ENCODE results near the gene GNG12. TPM values are rescaled to one million over a fixed set of nuclear protein-coding genes. Genes with fewer than 3 reads are reported as not detected.

The GNG12 gene
- total RNA-seq, 4 donors from 2014 or later = 89.6 to 129 (median 90.9) TPM

- no peaks in the 10 kb centered on the region for H3K27me3 ChIP-seq
- DNase-seq (ENCODE audit: low spot score in 2 of 2) = no peak
- H3K4me3 ChIP-seq = no peak overlapping the region
- H3K36me3 ChIP-seq = no peaks in the 10 kb centered on the region
- no peak overlapping the region for H3K27ac ChIP-seq
- TF ChIP-seq EP300 (IDR thresholded peaks at IDR 0.05) = no peak
- TF ChIP-seq CTCF (IDR thresholded peaks at IDR 0.05) = no peak
- no peak for TF ChIP-seq POLR2A (IDR thresholded peaks at IDR 0.05)
- no peak for TF ChIP-seq POLR2AphosphoS5 (IDR thresholded peaks at IDR 0.05)
- peaks cover 59% of the 10 kb centered on the region for H3K4me1 ChIP-seq
- no peaks in the 10 kb centered on the region for H3K9me3 ChIP-seq
- WGBS = 87% methylated on average over 6 of the region's 6 CpGs
These were observed 43.7 kb downstream of the GNG12 start for GRCh38 chr1:67789551-67789950.

GRCh38 chr1:67788904-67789303 is 44.4 kb downstream of the GNG12 start:
- Histone ChIP-seq H3K9me3 (no peaks in the 10 kb centered on the region), H3K36me3 (no peaks in the 10 kb centered on the region), H3K4me1 (peaks cover 57% of the 10 kb centered on the region), H3K27ac (no peak overlapping the region), H3K27me3 (no peaks in the 10 kb centered on the region), H3K4me3 (no peak overlapping the region)
- 90% methylated on average over 7 of the region's 7 CpGs for whole genome bisulfite sequencing
- no peak for DNase-seq (ENCODE audit: low spot score in 2 of 2)
- TF ChIP-seq POLR2A (IDR thresholded peaks at IDR 0.05) (no peak), CTCF (IDR thresholded peaks at IDR 0.05) (no peak), EP300 (IDR thresholded peaks at IDR 0.05) (no peak), POLR2AphosphoS5 (IDR thresholded peaks at IDR 0.05) (no peak)

DNA sequence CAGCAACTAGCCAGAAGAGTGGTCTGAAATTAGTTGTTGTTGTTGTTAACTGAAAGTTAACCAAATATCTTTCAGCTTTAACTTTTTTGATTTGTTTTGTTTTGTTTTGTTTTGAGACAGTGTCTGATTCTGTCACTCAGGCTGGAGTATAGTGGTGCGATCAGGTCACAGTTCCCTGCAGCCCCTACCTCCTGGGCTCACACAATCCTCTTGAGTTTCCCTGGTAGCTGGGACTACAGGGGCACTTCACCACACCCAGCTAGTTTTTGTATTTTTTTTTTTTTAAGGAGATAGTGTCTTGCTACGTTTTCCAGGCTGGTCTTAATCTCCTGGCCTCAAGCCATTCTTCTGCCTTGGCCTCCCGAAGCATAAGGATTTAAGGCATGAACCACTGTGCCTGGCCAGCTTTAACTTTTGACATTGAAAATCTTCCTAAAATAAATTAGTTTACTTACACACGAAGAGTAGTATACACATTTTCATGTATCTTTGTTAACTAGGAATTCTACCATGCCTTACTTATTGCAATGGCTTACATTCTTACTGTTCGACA is 45.0 kb downstream of the GNG12 start:
- TF ChIP-seq CTCF (IDR thresholded peaks at IDR 0.05) (no peak), EP300 (IDR thresholded peaks at IDR 0.05) (no peak), POLR2AphosphoS5 (IDR thresholded peaks at IDR 0.05) (no peak), POLR2A (IDR thresholded peaks at IDR 0.05) (no peak)
- 65% methylated on average over 5 of the region's 5 CpGs for WGBS
- no peak overlapping the region for H3K4me3 ChIP-seq
- no peak for DNase-seq (ENCODE audit: low spot score in 2 of 2)
- no peak overlapping the region for H3K27ac ChIP-seq
- no peaks in the 10 kb centered on the region for H3K27me3 ChIP-seq
- H3K9me3 ChIP-seq = no peaks in the 10 kb centered on the region
- H3K36me3 ChIP-seq = no peaks in the 10 kb centered on the region
- H3K4me1 ChIP-seq = peaks cover 51% of the 10 kb centered on the region

DNA sequence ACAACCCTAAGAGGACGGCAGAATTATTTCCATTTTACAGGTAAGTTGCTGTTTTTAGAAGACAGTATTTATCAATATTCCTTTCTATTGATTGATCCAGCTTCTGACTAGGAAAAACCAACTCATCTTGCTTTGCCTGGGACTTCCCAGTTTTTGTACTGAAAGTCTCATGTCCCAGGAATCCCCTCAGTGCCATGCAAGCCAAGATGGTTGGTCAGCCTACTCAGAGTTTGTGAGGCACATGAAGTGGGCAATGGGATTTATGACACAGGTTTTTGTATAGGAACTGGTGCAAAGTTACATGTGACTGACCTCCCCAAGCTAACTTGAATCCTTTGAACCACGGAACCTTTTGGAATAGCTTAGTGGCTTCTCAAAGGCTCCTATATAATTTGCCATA is 45.5 kb downstream of the GNG12 start:
- Histone ChIP-seq H3K4me1 (peaks cover 48% of the 10 kb centered on the region), H3K27ac (no peak overlapping the region), H3K27me3 (no peaks in the 10 kb centered on the region), H3K36me3 (no peaks in the 10 kb centered on the region), H3K9me3 (no peaks in the 10 kb centered on the region), H3K4me3 (no peak overlapping the region)
- no peak for DNase-seq (ENCODE audit: low spot score in 2 of 2)
- TF ChIP-seq EP300 (IDR thresholded peaks at IDR 0.05) = no peak
- no peak for TF ChIP-seq POLR2AphosphoS5 (IDR thresholded peaks at IDR 0.05)
- no peak for TF ChIP-seq CTCF (IDR thresholded peaks at IDR 0.05)
- TF ChIP-seq POLR2A (IDR thresholded peaks at IDR 0.05) = no peak
- WGBS = 93% methylated on average over 2 of the region's 2 CpGs

- peaks cover 31% of the 10 kb centered on the region for H3K4me1 ChIP-seq
- no peaks in the 10 kb centered on the region for H3K36me3 ChIP-seq
- no peak overlapping the region for H3K4me3 ChIP-seq
- no peak for TF ChIP-seq EP300 (IDR thresholded peaks at IDR 0.05)
- TF ChIP-seq POLR2AphosphoS5 (IDR thresholded peaks at IDR 0.05) = no peak
- no peak for TF ChIP-seq POLR2A (IDR thresholded peaks at IDR 0.05)
- no peak for TF ChIP-seq CTCF (IDR thresholded peaks at IDR 0.05)
- no peaks in the 10 kb centered on the region for H3K9me3 ChIP-seq
- DNase-seq (ENCODE audit: low spot score in 2 of 2) = no peak
- WGBS = 82% methylated on average over 4 of the region's 4 CpGs
- H3K27me3 ChIP-seq = no peaks in the 10 kb centered on the region
- H3K27ac ChIP-seq = no peak overlapping the region
These were observed 47.2 kb downstream of the GNG12 start for GRCh38 chr1:67785847-67786753.
